Measurements from ENCODE around the gene PADI1. TPM values are rescaled to one million over a fixed set of nuclear protein-coding genes. Genes with fewer than 3 reads are reported as not detected.

Gene PADI1
- total RNA-seq, 1 experiment from 2014 or later, result 0.37 TPM

- Histone ChIP-seq H3K27ac (ENCODE audit: low read depth, low read length) (no peak overlapping the region), H4K20me1 (ENCODE audit: insufficient read depth) (no peaks in the 10 kb centered on the region), H3K36me3 (ENCODE audit: control insufficient read depth in 1 of 2, insufficient read depth in 2 of 2, low read length in 2 of 2) (no peaks in the 10 kb centered on the region), H3K27me3 (ENCODE audit: insufficient read depth, low read length) (no peaks in the 10 kb centered on the region), H3K4me1 (ENCODE audit: control insufficient read depth in 1 of 2, insufficient read depth in 2 of 2, low read length in 2 of 2) (peaks cover 4 to 13% of the 10 kb centered on the region in 2 experiments), H3K4me2 (ENCODE audit: low read length) (no peak overlapping the region), H3K9me3 (ENCODE audit: control insufficient read depth in 1 of 2, insufficient read depth in 1 of 2, low read depth in 1 of 2, low read length in 2 of 2) (no peaks in the 10 kb centered on the region; a peak in 1 of 4 replicates), H2AFZ (ENCODE audit: low read depth, low read length, poor library complexity, severe bottlenecking) (no peak overlapping the region), H3K4me3 (replicated peaks in 1 of 2; ENCODE audit: low read depth in 1 of 2, low read length in 2 of 2) (no peak overlapping the region), H3K79me2 (ENCODE audit: insufficient read depth, low read length) (no peaks in the 10 kb centered on the region), H3K9me2 (ENCODE audit: insufficient read depth) (no peaks in the 10 kb centered on the region), H3K9ac (ENCODE audit: low read length) (no peak overlapping the region)
- intact Hi-C loops (cut with micrococcal nuclease), result no loop called here
- ChIA-PET RAD21 (ENCODE audit: low non-redundant PET in 1 of 2, low total read pairs in 2 of 2, uncharacterized antibody in 2 of 2, unreplicated experiment in 2 of 2) (no interaction called here), CTCF (no interaction called here), POLR2A (no interaction called here)
- TF ChIP-seq, protein P1, sequence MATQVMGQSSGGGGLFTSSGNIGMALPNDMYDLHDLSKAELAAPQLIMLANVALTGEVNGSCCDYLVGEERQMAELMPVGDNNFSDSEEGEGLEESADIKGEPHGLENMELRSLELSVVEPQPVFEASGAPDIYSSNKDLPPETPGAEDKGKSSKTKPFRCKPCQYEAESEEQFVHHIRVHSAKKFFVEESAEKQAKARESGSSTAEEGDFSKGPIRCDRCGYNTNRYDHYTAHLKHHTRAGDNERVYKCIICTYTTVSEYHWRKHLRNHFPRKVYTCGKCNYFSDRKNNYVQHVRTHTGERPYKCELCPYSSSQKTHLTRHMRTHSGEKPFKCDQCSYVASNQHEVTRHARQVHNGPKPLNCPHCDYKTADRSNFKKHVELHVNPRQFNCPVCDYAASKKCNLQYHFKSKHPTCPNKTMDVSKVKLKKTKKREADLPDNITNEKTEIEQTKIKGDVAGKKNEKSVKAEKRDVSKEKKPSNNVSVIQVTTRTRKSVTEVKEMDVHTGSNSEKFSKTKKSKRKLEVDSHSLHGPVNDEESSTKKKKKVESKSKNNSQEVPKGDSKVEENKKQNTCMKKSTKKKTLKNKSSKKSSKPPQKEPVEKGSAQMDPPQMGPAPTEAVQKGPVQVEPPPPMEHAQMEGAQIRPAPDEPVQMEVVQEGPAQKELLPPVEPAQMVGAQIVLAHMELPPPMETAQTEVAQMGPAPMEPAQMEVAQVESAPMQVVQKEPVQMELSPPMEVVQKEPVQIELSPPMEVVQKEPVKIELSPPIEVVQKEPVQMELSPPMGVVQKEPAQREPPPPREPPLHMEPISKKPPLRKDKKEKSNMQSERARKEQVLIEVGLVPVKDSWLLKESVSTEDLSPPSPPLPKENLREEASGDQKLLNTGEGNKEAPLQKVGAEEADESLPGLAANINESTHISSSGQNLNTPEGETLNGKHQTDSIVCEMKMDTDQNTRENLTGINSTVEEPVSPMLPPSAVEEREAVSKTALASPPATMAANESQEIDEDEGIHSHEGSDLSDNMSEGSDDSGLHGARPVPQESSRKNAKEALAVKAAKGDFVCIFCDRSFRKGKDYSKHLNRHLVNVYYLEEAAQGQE (IDR thresholded peaks at IDR 0.05; ENCODE audit: low read depth), result no peak
- DNase-seq (ENCODE audit: low read depth, low spot score) (no peak), ATAC-seq (no peak)
- BruUV-seq (replicated peaks), result no TSS peak
These were observed 20.0 kb upstream of the PADI1 start for GRCh38 chr1:17184822-17185484.

- Histone ChIP-seq H2AFZ (ENCODE audit: low read depth, low read length, poor library complexity, severe bottlenecking) (no peak overlapping the region), H3K9me3 (ENCODE audit: control insufficient read depth in 1 of 2, insufficient read depth in 1 of 2, low read depth in 1 of 2, low read length in 2 of 2) (no peaks in the 10 kb centered on the region; a peak in 1 of 4 replicates), H3K27ac (ENCODE audit: low read depth, low read length) (no peak overlapping the region), H3K36me3 (ENCODE audit: control insufficient read depth in 1 of 2, insufficient read depth in 2 of 2, low read length in 2 of 2) (no peaks in the 10 kb centered on the region), H3K27me3 (ENCODE audit: insufficient read depth, low read length) (no peaks in the 10 kb centered on the region), H3K79me2 (ENCODE audit: insufficient read depth, low read length) (no peaks in the 10 kb centered on the region), H3K4me2 (ENCODE audit: low read length) (no peak overlapping the region), H3K4me3 (replicated peaks in 1 of 2; ENCODE audit: low read depth in 1 of 2, low read length in 2 of 2) (no peak overlapping the region), H3K9me2 (ENCODE audit: insufficient read depth) (no peaks in the 10 kb centered on the region), H3K9ac (ENCODE audit: low read length) (no peak overlapping the region), H3K4me1 (ENCODE audit: control insufficient read depth in 1 of 2, insufficient read depth in 2 of 2, low read length in 2 of 2) (peaks cover 10 to 18% of the 10 kb centered on the region in 2 experiments), H4K20me1 (ENCODE audit: insufficient read depth) (no peaks in the 10 kb centered on the region)
- BruUV-seq (replicated peaks), result no TSS peak
- no peak for ATAC-seq
- no peak for TF ChIP-seq CBX3 (IDR thresholded peaks at IDR 0.05; ENCODE audit: low read depth)
- no peak for TF ChIP-seq CEBPB (IDR thresholded peaks at IDR 0.05; ENCODE audit: low read depth)
- TF ChIP-seq, protein P1 (IDR thresholded peaks at IDR 0.05; ENCODE audit: low read depth), result no peak
- no peak for TF ChIP-seq RAD21 (IDR thresholded peaks at IDR 0.05; ENCODE audit: low read depth)
- no peak for TF ChIP-seq SRF (IDR thresholded peaks at IDR 0.05; ENCODE audit: low read depth)
- RAD21 ChIA-PET (ENCODE audit: low non-redundant PET in 1 of 2, low total read pairs in 2 of 2, uncharacterized antibody in 2 of 2, unreplicated experiment in 2 of 2), result no interaction called here
- intact Hi-C loops (cut with micrococcal nuclease), result no loop called here
- POLR2A ChIA-PET, result no interaction called here
- no peak for DNase-seq (ENCODE audit: low read depth, low spot score)
- CTCF ChIA-PET, result no interaction called here
These were observed 19.5 kb upstream of the PADI1 start for GRCh38 chr1:17185485-17185860.
